ENCODE results near the gene TYR. TPM values are rescaled to one million over a fixed set of nuclear protein-coding genes. Genes with fewer than 3 reads are reported as not detected.
"Not testable (repeated sequence)": the region's sequence is repeated elsewhere in the genome, so short reads cannot be mapped to it uniquely, and the experiment has no call there.

Gene TYR
- total RNA-seq, 1 donor: not detected

GRCh38 chr11:89340450-89340849, 162.8 kb downstream of the TYR start:
- not testable (repeated sequence) for DNase-seq (ENCODE audit: low read depth in 2 of 3, low spot score in 2 of 3)

- not testable (repeated sequence) for DNase-seq (ENCODE audit: low read depth in 2 of 3, low spot score in 2 of 3)
Observed at GRCh38 chr11:89342880-89343572, 165.4 kb downstream of the TYR start.

Other genes with a start within 250 kb of the TYR start
- under 0.01 TPM for gene GRM5, start 111.9 kb upstream of the TYR start, total RNA-seq